Measurements from ENCODE around the gene NHEJ1.

- TF ChIP-seq CTCF (IDR thresholded peaks at IDR 0.05) (no peak), POLR2AphosphoS5 (IDR thresholded peaks at IDR 0.05) (no peak), POLR2A (IDR thresholded peaks at IDR 0.05) (no peak)
Measured at GRCh38 chr2:219094171-219094570, 66.4 kb downstream of the NHEJ1 start.
